HepG2 (cell line): Measurements from ENCODE around the gene DENND2D. TPM values are rescaled to one million over a fixed set of nuclear protein-coding genes. Genes with fewer than 3 reads are reported as not detected.

ENCODE experiments used
- CBFB ChIP-seq: sonication (generic); formaldehyde crosslinking; IDR thresholded peaks from 2 replicates; pipeline ENCODE4 v1.4.0; 2020; ENCODE audit warnings: missing genetic modification reagents
- CEBPG ChIP-seq: IDR thresholded peaks from 2 replicates; pipeline ENCODE4 v1.6.1; 2016
- E2F1 ChIP-seq: sonication (generic); formaldehyde crosslinking; IDR thresholded peaks from 2 replicates; pipeline ENCODE4 v1.5.0; 2020; ENCODE audit warnings: missing genetic modification reagents
- ELF3 ChIP-seq: IDR thresholded peaks from 2 replicates; pipeline ENCODE4 v1.6.1; 2016; ENCODE audit warnings: missing genetic modification reagents, missing compliant biosample characterization
- FOSL1 ChIP-seq: sonication (generic); formaldehyde crosslinking; IDR thresholded peaks from 2 replicates; pipeline ENCODE4 v1.9.0; 2021; ENCODE audit warnings: missing genetic modification reagents, borderline replicate concordance
- GLI4 ChIP-seq: sonication (generic); formaldehyde crosslinking; IDR thresholded peaks from 2 replicates; pipeline ENCODE4 v1.5.1; 2020; ENCODE audit warnings: missing genetic modification reagents, mild to moderate bottlenecking, moderate library complexity, borderline replicate concordance
- RFXANK ChIP-seq: IDR thresholded peaks from 2 replicates; pipeline ENCODE4 v1.6.1; 2016
- RXRA ChIP-seq: sonication (generic); formaldehyde crosslinking; IDR thresholded peaks from 2 replicates; pipeline ENCODE4 v1.5.1; 2020; ENCODE audit warnings: missing genetic modification reagents
- ZFP90 ChIP-seq: sonication (generic); formaldehyde crosslinking; IDR thresholded peaks from 2 replicates; pipeline ENCODE4 v1.8.0; 2022; ENCODE audit warnings: missing genetic modification reagents, mild to moderate bottlenecking, inconsistent platforms, borderline replicate concordance
- ZNF326 ChIP-seq: sonication (generic); formaldehyde crosslinking; IDR thresholded peaks from 2 replicates; pipeline ENCODE4 v1.4.0; 2020; ENCODE audit warnings: missing genetic modification reagents, borderline replicate concordance
- ZNF362 ChIP-seq: sonication (generic); formaldehyde crosslinking; IDR thresholded peaks from 2 replicates; pipeline ENCODE4 v1.4.0; 2020; ENCODE audit warnings: missing genetic modification reagents, mild to moderate bottlenecking, borderline replicate concordance
- ZNF512 ChIP-seq: sonication (generic); formaldehyde crosslinking; IDR thresholded peaks from 2 replicates; pipeline ENCODE4 v1.4.0; 2020; ENCODE audit warnings: mild to moderate bottlenecking, missing genetic modification reagents
- ZNF746 ChIP-seq: sonication (generic); formaldehyde crosslinking; IDR thresholded peaks from 2 replicates; pipeline ENCODE4 v1.8.0; 2022; ENCODE audit warnings: mild to moderate bottlenecking, missing genetic modification reagents
- polyA plus RNA-seq, 8 experiments: library from polyadenylated mRNA; depleted of rRNA in 3 of 8; stranded (reverse) in 7 of 8; unstranded in 1 of 8; fragments of >200 nt; fragmentation: Illumina TruSeq in 4 of 8; extraction: Trizol in 4 of 8; gene quantifications; 2 replicates each; pipeline versions ENCODE4 v1.2.1 to v1.2.3, GENCODE V29; 2011 to 2016; ENCODE audit warnings: low read depth in 4 of 8, missing spikeins in 1 of 8, mixed read lengths in 1 of 8; ENCODE audit not compliant: insufficient read depth in 1 of 8
- total RNA-seq, 5 experiments: library from RNA; depleted of rRNA; stranded (reverse); fragments of >200 nt; fragmentation: Illumina TruSeq; extraction: Trizol; gene quantifications; 2 replicates each; pipeline ENCODE4 v1.2.3, GENCODE V29; 2016; ENCODE audit warnings: low read depth in 1 of 5

The DENND2D gene
- total and polyA plus RNA-seq, 2 of the 13 experiments (the other 11 are each of a cell fraction or from before 2014, with no cell fraction given), result 0.04 TPM; not detected in 1

GRCh38 chr1:111236379-111236778, 35.9 kb upstream of the DENND2D start (continued):
- TF ChIP-seq ZNF512 (CRISPR knock-in tag), result no peak
- no peak for TF ChIP-seq ZNF746 (CRISPR knock-in tag)
- no peak for TF ChIP-seq CBFB
- TF ChIP-seq ZFP90 (CRISPR knock-in tag), result no peak
- no peak for TF ChIP-seq ZNF326 (CRISPR knock-in tag)
- peak; percentile 72 for TF ChIP-seq ELF3
- TF ChIP-seq RXRA (CRISPR knock-in tag), result no peak
- no peak for TF ChIP-seq E2F1
- TF ChIP-seq CEBPG (CRISPR knock-in tag), result peak; percentile 25; the same call in 1 of the 2 replicates
- no peak for TF ChIP-seq RFXANK (CRISPR knock-in tag)
- no peak for TF ChIP-seq ZNF362 (CRISPR knock-in tag)
- TF ChIP-seq GLI4 (CRISPR knock-in tag), result no peak
- no peak for TF ChIP-seq FOSL1 (CRISPR knock-in tag)
